Activated gamma-delta T cell (primary cell): ENCODE measurements around the gene NBAS.

Experiments used
- DNase-seq: peaks from one replicate; lab custom pipeline; 2025; lab: John Stamatoyannopoulos, UW

The NBAS gene

GRCh38 chr2:15127876-15128275, 433.3 kb downstream of the NBAS start:
- no peak for DNase-seq

- no peak for DNase-seq
Measured at GRCh38 chr2:15127301-15127700, 433.8 kb downstream of the NBAS start.

- DNase-seq = no peak
Measured at GRCh38 chr2:15126373-15126772, 434.8 kb downstream of the NBAS start.

GRCh38 chr2:15122915-15123314, 438.2 kb downstream of the NBAS start:
- no peak for DNase-seq

GRCh38 chr2:15120631-15121030, 440.5 kb downstream of the NBAS start:
- DNase-seq = no peak

- no peak for DNase-seq
Measured at GRCh38 chr2:15119722-15120175, 441.4 kb downstream of the NBAS start.

GRCh38 chr2:15117409-15118050, 443.6 kb downstream of the NBAS start:
- no peak for DNase-seq
